ENCODE measurements around the gene OPALIN.

DNA sequence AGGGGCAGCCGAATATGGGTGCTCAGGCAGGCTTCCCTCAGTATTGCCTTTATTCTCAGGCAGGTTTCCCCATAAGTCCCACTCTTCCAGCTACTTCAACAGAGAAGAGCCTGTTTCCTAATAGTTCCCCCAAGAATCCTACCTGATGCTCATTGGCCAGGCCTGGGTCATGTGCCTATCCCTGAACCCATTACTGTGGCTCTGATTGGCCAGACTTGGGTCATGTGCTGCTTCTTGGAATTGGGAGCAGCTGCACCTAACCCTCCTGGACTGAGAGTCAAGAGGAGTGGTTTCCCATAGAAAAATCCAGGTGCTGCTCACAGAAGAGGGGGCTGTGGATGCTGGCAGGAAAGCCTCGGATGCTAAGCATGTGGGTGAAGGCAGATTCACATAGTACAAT, 21.7 kb downstream of the OPALIN start:
- TF ChIP-seq, protein P1, sequence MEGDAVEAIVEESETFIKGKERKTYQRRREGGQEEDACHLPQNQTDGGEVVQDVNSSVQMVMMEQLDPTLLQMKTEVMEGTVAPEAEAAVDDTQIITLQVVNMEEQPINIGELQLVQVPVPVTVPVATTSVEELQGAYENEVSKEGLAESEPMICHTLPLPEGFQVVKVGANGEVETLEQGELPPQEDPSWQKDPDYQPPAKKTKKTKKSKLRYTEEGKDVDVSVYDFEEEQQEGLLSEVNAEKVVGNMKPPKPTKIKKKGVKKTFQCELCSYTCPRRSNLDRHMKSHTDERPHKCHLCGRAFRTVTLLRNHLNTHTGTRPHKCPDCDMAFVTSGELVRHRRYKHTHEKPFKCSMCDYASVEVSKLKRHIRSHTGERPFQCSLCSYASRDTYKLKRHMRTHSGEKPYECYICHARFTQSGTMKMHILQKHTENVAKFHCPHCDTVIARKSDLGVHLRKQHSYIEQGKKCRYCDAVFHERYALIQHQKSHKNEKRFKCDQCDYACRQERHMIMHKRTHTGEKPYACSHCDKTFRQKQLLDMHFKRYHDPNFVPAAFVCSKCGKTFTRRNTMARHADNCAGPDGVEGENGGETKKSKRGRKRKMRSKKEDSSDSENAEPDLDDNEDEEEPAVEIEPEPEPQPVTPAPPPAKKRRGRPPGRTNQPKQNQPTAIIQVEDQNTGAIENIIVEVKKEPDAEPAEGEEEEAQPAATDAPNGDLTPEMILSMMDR (IDR thresholded peaks at IDR 0.05) = no peak
- no peak for TF ChIP-seq EZH2 (IDR thresholded peaks at IDR 0.05; ENCODE audit: borderline replicate concordance, insufficient read depth, low read depth, low read length, poor library complexity, severe bottlenecking)
